GM19023 (cell line): ENCODE measurements around the gene HNRNPDL.
"Not testable (repeated sequence)": the region's sequence is repeated elsewhere in the genome, so short reads cannot be mapped to it uniquely, and the experiment has no call there.

Experiments used
- ATAC-seq: cut with Tn5 transposase; IDR thresholded peaks from one replicate; pipeline ENCODE4 v1.9.1; 2021; ENCODE audit warnings: mild to moderate bottlenecking, moderate library complexity; ENCODE audit not compliant: unreplicated experiment

Gene HNRNPDL

GRCh38 chr4:82433791-82434190 lies 3.5 kb upstream of the HNRNPDL start:
- ATAC-seq: no peak

- ATAC-seq: no peak
Measured at GRCh38 chr4:82432596-82432995, 2.3 kb upstream of the HNRNPDL start.

- no peak for ATAC-seq
Measured at GRCh38 chr4:82431831-82432230, 1.6 kb upstream of the HNRNPDL start.

- no peak for ATAC-seq
Measured at GRCh38 chr4:82430964-82431745, 893 bp upstream of the HNRNPDL start.

- peak; percentile 13 for ATAC-seq
Measured at GRCh38 chr4:82429728-82430192, 502 bp downstream of the HNRNPDL start.

- ATAC-seq: peak; percentile 51
Measured at GRCh38 chr4:82428969-82429727, 1.1 kb downstream of the HNRNPDL start.

GRCh38 chr4:82428526-82428968 lies 1.7 kb downstream of the HNRNPDL start:
- ATAC-seq: no peak

GRCh38 chr4:82425478-82425877 lies 4.8 kb downstream of the HNRNPDL start:
- ATAC-seq: no peak

GRCh38 chr4:82423245-82424054 lies 6.8 kb downstream of the HNRNPDL start:
- ATAC-seq: no peak

- ATAC-seq: no peak
Measured at GRCh38 chr4:82422616-82423015, 7.6 kb downstream of the HNRNPDL start.

GRCh38 chr4:82421796-82422560 lies 8.3 kb downstream of the HNRNPDL start:
- no peak for ATAC-seq

GRCh38 chr4:82419451-82419850 lies 10.8 kb downstream of the HNRNPDL start:
- ATAC-seq: no peak

- ATAC-seq: no peak
Measured at GRCh38 chr4:82415922-82416365, 14.3 kb downstream of the HNRNPDL start.

GRCh38 chr4:82415061-82415460 lies 15.2 kb downstream of the HNRNPDL start:
- ATAC-seq: not testable (repeated sequence)

- no peak for ATAC-seq
Measured at GRCh38 chr4:82403725-82404124, 26.5 kb downstream of the HNRNPDL start.

- no peak for ATAC-seq
Measured at GRCh38 chr4:82402196-82402775, 28.0 kb downstream of the HNRNPDL start.

- no peak for ATAC-seq
Measured at GRCh38 chr4:82401600-82401999, 28.7 kb downstream of the HNRNPDL start.

GRCh38 chr4:82398263-82398662 lies 32.0 kb downstream of the HNRNPDL start:
- ATAC-seq: no peak

GRCh38 chr4:82397527-82397926 lies 32.7 kb downstream of the HNRNPDL start:
- no peak for ATAC-seq

- ATAC-seq: no peak
Measured at GRCh38 chr4:82394896-82395295, 35.4 kb downstream of the HNRNPDL start.
